Left lung (tissue), 10 donors: Measurements from ENCODE around the gene KRTAP4-11. TPM values are rescaled to one million over a fixed set of nuclear protein-coding genes. Genes with fewer than 3 reads are reported as not detected.

Experiments
- ATAC-seq: fragments of 200-7000 bp; cut with Tn5 transposase; one replicate; pipeline ENCODE4 v1.9.1; 2020; ENCODE audit warnings: moderate library complexity
- DNase-seq, 4 donors: peaks; one replicate each; pipeline ENCODE4 v3.0.0-alpha.2; 2013 to 2020
- H3K27ac ChIP-seq, 2 donors: fragments of 200-600 bp; sonication (generic) in 1 of 2; one replicate each; pipeline versions ENCODE4 v1.5.0 to v1.8.0; 2020 to 2021
- H3K27me3 ChIP-seq, 2 donors: fragments of 200-600 bp; sonication (generic) in 1 of 2; one replicate each; pipeline versions ENCODE4 v1.5.0 to v1.8.0; 2020 to 2021
- H3K36me3 ChIP-seq, 2 donors: fragments of 200-600 bp; sonication (generic) in 1 of 2; one replicate each; pipeline versions ENCODE4 v1.5.0 to v1.8.0; 2020 to 2021
- H3K4me1 ChIP-seq, 2 donors: fragments of 200-600 bp; one replicate each; pipeline ENCODE4 v1.8.0; 2021
- H3K4me3 ChIP-seq, 2 donors: fragments of 200-600 bp; sonication (generic) in 1 of 2; one replicate each; pipeline versions ENCODE4 v1.5.0 to v1.8.0; 2020 to 2021; ENCODE audit warnings: mild to moderate bottlenecking in 1 of 2
- H3K9me3 ChIP-seq, 2 donors: fragments of 200-600 bp; sonication (generic) in 1 of 2; one replicate each; pipeline versions ENCODE4 v1.5.0 to v1.8.0; 2020 to 2021
- CTCF ChIP-seq, 2 donors: fragments of 200-600 bp; sonication (generic) in 1 of 2; IDR thresholded peaks; one replicate each; pipeline versions ENCODE4 v1.5.0 to v1.8.0; 2021; ENCODE audit warnings: antibody characterized with exemption in 2 of 2
- intact Hi-C, 2 donors: fragments of 100-400 bp; cut with DNase I; formaldehyde crosslinking; loops; one replicate each; pipeline versions ENCODE4 v1.11.2 to v1.14.2; 2022
- polyA plus RNA-seq, 6 donors: library from polyadenylated mRNA; unstranded; fragments of 120-200 nt; gene quantifications; one replicate each; pipeline ENCODE4 v1.2.1, GENCODE V29; 2013; ENCODE audit not compliant: insufficient read length in 6 of 6
- total RNA-seq, 2 donors: library from RNA; stranded (reverse); fragmentation: NEBNext Ultra II Directional; extraction: Animal tissue kit (Norgen Biotek cat#: 25700); gene quantifications; one replicate each; pipeline ENCODE4 v1.2.1, GENCODE V29; 2021
- donor health status: DM: no; HTN: yes; CAD: no.
- donor health status: DM: no; HTN: no; CAD: no.

The KRTAP4-11 gene
- total and polyA plus RNA-seq, 8 donors = 0.23 TPM; not detected in 7

GRCh38 chr17:41067281-41067680, 50.9 kb downstream of the KRTAP4-11 start:
- no peaks in the 10 kb centered on the region for H3K36me3 ChIP-seq
- H3K4me3 ChIP-seq = no peak overlapping the region
- DNase-seq (no peak), ATAC-seq (no peak)
- H3K27ac ChIP-seq = no peak overlapping the region
- H3K4me1 ChIP-seq = no peaks in the 10 kb centered on the region
- H3K27me3 ChIP-seq = no peaks in the 10 kb centered on the region
- intact Hi-C loops = no loop called here
- no peaks in the 10 kb centered on the region for H3K9me3 ChIP-seq
- TF ChIP-seq CTCF (IDR thresholded peaks at IDR 0.05) = no peak

Other genes starting within 250 kb of the KRTAP4-11 start
Only the 30 nearest of the 38 such genes appear.
- gene KRT40, start 134.0 kb downstream of the KRTAP4-11 start, total RNA-seq = not detected
- not detected for gene KRT40, start 134.0 kb downstream of the KRTAP4-11 start, polyA plus RNA-seq
- not detected for gene KRTAP3-3, start 124.2 kb downstream of the KRTAP4-11 start, total RNA-seq
- not detected for gene KRTAP3-3, start 124.2 kb downstream of the KRTAP4-11 start, polyA plus RNA-seq
- not detected for gene KRTAP3-2, start 118.5 kb downstream of the KRTAP4-11 start, total RNA-seq
- not detected for gene KRTAP3-2, start 118.5 kb downstream of the KRTAP4-11 start, polyA plus RNA-seq
- not detected for gene KRTAP3-1, start 109.2 kb downstream of the KRTAP4-11 start, total RNA-seq
- gene KRTAP3-1, start 109.2 kb downstream of the KRTAP4-11 start, polyA plus RNA-seq = not detected
- not detected for gene KRTAP1-5, start 91.2 kb downstream of the KRTAP4-11 start, total RNA-seq
- gene KRTAP1-5, start 91.2 kb downstream of the KRTAP4-11 start, polyA plus RNA-seq = not detected
- not detected for gene KRTAP1-4, start 88.2 kb downstream of the KRTAP4-11 start, total RNA-seq
- not detected for gene KRTAP1-4, start 88.2 kb downstream of the KRTAP4-11 start, polyA plus RNA-seq
- gene KRTAP1-3, start 83.5 kb downstream of the KRTAP4-11 start, total RNA-seq = not detected
- not detected for gene KRTAP1-3, start 83.5 kb downstream of the KRTAP4-11 start, polyA plus RNA-seq
- not detected for gene KRTAP1-1, start 76.9 kb downstream of the KRTAP4-11 start, total RNA-seq
- gene KRTAP1-1, start 76.9 kb downstream of the KRTAP4-11 start, polyA plus RNA-seq = not detected
- gene KRTAP2-1, start 71.1 kb downstream of the KRTAP4-11 start, total RNA-seq = not detected
- not detected for gene KRTAP2-1, start 71.1 kb downstream of the KRTAP4-11 start, polyA plus RNA-seq
- not detected for gene KRTAP2-2, start 63.1 kb downstream of the KRTAP4-11 start, total RNA-seq
- gene KRTAP2-2, start 63.1 kb downstream of the KRTAP4-11 start, polyA plus RNA-seq = not detected
- 1 to 10 TPM in 1 of 2 donors, not detected in 1; 1.2 TPM for gene KRTAP2-3, start 58.3 kb downstream of the KRTAP4-11 start, total RNA-seq
- gene KRTAP2-3, start 58.3 kb downstream of the KRTAP4-11 start, polyA plus RNA-seq = not detected
- gene KRTAP2-4, start 52.5 kb downstream of the KRTAP4-11 start, total RNA-seq = not detected
- gene KRTAP2-4, start 52.5 kb downstream of the KRTAP4-11 start, polyA plus RNA-seq = not detected
- gene KRTAP4-7, start 34.2 kb downstream of the KRTAP4-11 start, total RNA-seq = not detected
- gene KRTAP4-7, start 34.2 kb downstream of the KRTAP4-11 start, polyA plus RNA-seq = not detected
- not detected for gene KRTAP4-8, start 20.2 kb downstream of the KRTAP4-11 start, total RNA-seq
- not detected for gene KRTAP4-8, start 20.2 kb downstream of the KRTAP4-11 start, polyA plus RNA-seq
- not detected for gene KRTAP4-16, start 16.2 kb downstream of the KRTAP4-11 start, total RNA-seq
- not detected for gene KRTAP4-16, start 16.2 kb downstream of the KRTAP4-11 start, polyA plus RNA-seq
- gene KRTAP4-9, start 13.0 kb downstream of the KRTAP4-11 start, total RNA-seq = not detected
- gene KRTAP4-9, start 13.0 kb downstream of the KRTAP4-11 start, polyA plus RNA-seq = not detected
- not detected for gene KRTAP4-12, start 5.8 kb upstream of the KRTAP4-11 start, total RNA-seq
- gene KRTAP4-12, start 5.8 kb upstream of the KRTAP4-11 start, polyA plus RNA-seq = not detected
- gene KRTAP4-6, start 22.2 kb upstream of the KRTAP4-11 start, total RNA-seq = not detected
- gene KRTAP4-6, start 22.2 kb upstream of the KRTAP4-11 start, polyA plus RNA-seq = not detected
- gene KRTAP4-5, start 31.5 kb upstream of the KRTAP4-11 start, total RNA-seq = not detected
- not detected for gene KRTAP4-5, start 31.5 kb upstream of the KRTAP4-11 start, polyA plus RNA-seq
- not detected for gene KRTAP4-4, start 42.4 kb upstream of the KRTAP4-11 start, total RNA-seq
- gene KRTAP4-4, start 42.4 kb upstream of the KRTAP4-11 start, polyA plus RNA-seq = not detected
- gene KRTAP4-3, start 49.8 kb upstream of the KRTAP4-11 start, total RNA-seq = not detected
- gene KRTAP4-3, start 49.8 kb upstream of the KRTAP4-11 start, polyA plus RNA-seq = not detected
- gene KRTAP4-2, start 59.8 kb upstream of the KRTAP4-11 start, total RNA-seq = not detected
- gene KRTAP4-2, start 59.8 kb upstream of the KRTAP4-11 start, polyA plus RNA-seq = not detected
- not detected for gene KRTAP4-1, start 66.5 kb upstream of the KRTAP4-11 start, total RNA-seq
- not detected for gene KRTAP4-1, start 66.5 kb upstream of the KRTAP4-11 start, polyA plus RNA-seq
- gene KRTAP9-1, start 71.5 kb upstream of the KRTAP4-11 start, total RNA-seq = not detected
- gene KRTAP9-1, start 71.5 kb upstream of the KRTAP4-11 start, polyA plus RNA-seq = not detected
- gene KRTAP9-2, start 108.3 kb upstream of the KRTAP4-11 start, total RNA-seq = not detected
- gene KRTAP9-2, start 108.3 kb upstream of the KRTAP4-11 start, polyA plus RNA-seq = not detected
- gene KRTAP9-3, start 114.1 kb upstream of the KRTAP4-11 start, total RNA-seq = not detected
- not detected for gene KRTAP9-3, start 114.1 kb upstream of the KRTAP4-11 start, polyA plus RNA-seq
- gene KRTAP9-8, start 119.6 kb upstream of the KRTAP4-11 start, total RNA-seq = not detected
- not detected for gene KRTAP9-8, start 119.6 kb upstream of the KRTAP4-11 start, polyA plus RNA-seq
- gene KRTAP9-4, start 131.3 kb upstream of the KRTAP4-11 start, total RNA-seq = not detected
- not detected for gene KRTAP9-4, start 131.3 kb upstream of the KRTAP4-11 start, polyA plus RNA-seq
- gene KRTAP9-9, start 137.0 kb upstream of the KRTAP4-11 start, total RNA-seq = not detected
- gene KRTAP9-9, start 137.0 kb upstream of the KRTAP4-11 start, polyA plus RNA-seq = not detected
- gene KRTAP9-6, start 147.0 kb upstream of the KRTAP4-11 start, total RNA-seq = not detected
- under 1 TPM in 3 of 6 donors, not detected in 3; 0.13 to 0.25 (median 0.23) TPM for gene KRTAP9-6, start 147.0 kb upstream of the KRTAP4-11 start, polyA plus RNA-seq